Panc1 (cell line): ENCODE data around the gene PCDHGA1. TPM values are rescaled to one million over a fixed set of nuclear protein-coding genes. Genes with fewer than 3 reads are reported as not detected.
A peak's percentile ranks its signal among the peaks of the same experiment; 100 is the strongest.

Experiments
- ATAC-seq: fragments of 200-7000 bp; cut with Tn5 transposase; 2 replicates; pipeline ENCODE4 v1.9.1; 2020; ENCODE audit warnings: mild to moderate bottlenecking, moderate library complexity
- BruUV-seq: library from RNA; stranded (reverse); fragments of 400-500 nt; replicated peaks from 2 replicates; lab custom pipeline; 2021; lab: Mats Ljungman, UMichigan
- CTCF ChIA-PET: fragments of 300-600 bp; sonication (Branson Sonifier 250); formaldehyde crosslinking; loops from one replicate; lab custom pipeline; 2022; ENCODE audit warnings: antibody characterized with exemption; lab: Charles Lee
- POLR2A ChIA-PET: fragments of 300-600 bp; sonication (Branson Sonifier 250); formaldehyde crosslinking; loops from one replicate; lab custom pipeline; 2022; ENCODE audit warnings: antibody characterized with exemption; lab: Charles Lee
- DNase-seq: peaks from one replicate; pipeline ENCODE4 v3.0.0-alpha.2; 2010; ENCODE audit warnings: low read depth, low spot score
- H3K27ac ChIP-seq: 2 replicates; pipeline ENCODE4 v1.5.1; 2011; ENCODE audit warnings: mild to moderate bottlenecking, low read length, inconsistent platforms
- H3K27me3 ChIP-seq: fragments of 200-500 bp; sonication (Bioruptor generic); 2 replicates; pipeline ENCODE4 v1.6.0; 2014; ENCODE audit warnings: low read length, inconsistent platforms; ENCODE audit not compliant: control insufficient read depth, insufficient read depth
- H3K36me3 ChIP-seq: fragments of 200-500 bp; sonication (Bioruptor generic); 2 replicates; pipeline ENCODE4 v1.5.1; 2014; ENCODE audit warnings: inconsistent platforms, mild to moderate bottlenecking, low read length, moderate library complexity; ENCODE audit not compliant: control insufficient read depth, insufficient read depth
- H3K4me1 ChIP-seq: 2 replicates; pipeline ENCODE4 v1.5.1; 2011; ENCODE audit warnings: inconsistent platforms, mild to moderate bottlenecking, low read length, moderate library complexity; ENCODE audit not compliant: control insufficient read depth, insufficient read depth
- H3K4me3 ChIP-seq, 2 experiments: 2 replicates each; pipeline ENCODE4 v1.5.1; 2011 to 2012; ENCODE audit warnings: low read depth in 2 of 2, low read length in 2 of 2, mild to moderate bottlenecking in 2 of 2, inconsistent platforms in 1 of 2, moderate library complexity in 1 of 2
- H3K9me3 ChIP-seq: fragments of 200-500 bp; sonication (Bioruptor generic); 2 replicates; pipeline ENCODE4 v1.5.1; 2014; ENCODE audit warnings: low read depth, mild to moderate bottlenecking, inconsistent platforms, low read length, moderate library complexity; ENCODE audit not compliant: control insufficient read depth, insufficient read depth
- POLR2AphosphoS5 ChIP-seq: IDR thresholded peaks from 2 replicates; pipeline ENCODE4 v1.6.1; 2012; ENCODE audit warnings: mild to moderate bottlenecking, low read depth, low read length, moderate library complexity
- SIN3A ChIP-seq: IDR thresholded peaks from 2 replicates; pipeline ENCODE4 v1.6.1; 2012; ENCODE audit warnings: low read depth, mild to moderate bottlenecking, low read length, moderate library complexity, borderline replicate concordance; ENCODE audit not compliant: insufficient read depth
- TCF7L2 ChIP-seq: IDR thresholded peaks from 2 replicates; pipeline ENCODE4 v1.6.1; 2011; ENCODE audit warnings: mild to moderate bottlenecking, low read depth, low read length, inconsistent platforms
- in situ Hi-C: cut with HindIII; loops from 2 replicates; pipeline ENCODE4 v1.10.0; 2016; ENCODE audit warnings: low sequenced_read_pairs, low pct_unique_long_range_greater_than_20kb
- intact Hi-C: fragments of 100-400 bp; cut with micrococcal nuclease; formaldehyde crosslinking; loops from one replicate; pipeline ENCODE4 v1.10.0; 2022; ENCODE audit not compliant: unreplicated experiment
- total RNA-seq: library from RNA; stranded (reverse); gene quantifications from one replicate; pipeline ENCODE4 v1.2.1, GENCODE V29; 2021; ENCODE audit not compliant: unreplicated experiment
- TF ChIP-seq, protein P1 (sequence below): fragments of 450-650 bp; IDR thresholded peaks from 2 replicates; pipeline ENCODE4 v1.5.1; 2017; ENCODE audit warnings: mild to moderate bottlenecking
- TF ChIP-seq, protein P2 (sequence below), 2 experiments: IDR thresholded peaks; 2 replicates each; pipeline ENCODE4 v1.6.1; 2011 to 2012; ENCODE audit warnings: low read depth in 2 of 2, control low read depth in 1 of 2, low read length in 1 of 2, mild to moderate bottlenecking in 1 of 2, moderate library complexity in 1 of 2; ENCODE audit not compliant: insufficient read depth in 1 of 2

PCDHGA1 gene
- total RNA-seq, 1 experiment from 2014 or later: 0.92 TPM

DNA sequence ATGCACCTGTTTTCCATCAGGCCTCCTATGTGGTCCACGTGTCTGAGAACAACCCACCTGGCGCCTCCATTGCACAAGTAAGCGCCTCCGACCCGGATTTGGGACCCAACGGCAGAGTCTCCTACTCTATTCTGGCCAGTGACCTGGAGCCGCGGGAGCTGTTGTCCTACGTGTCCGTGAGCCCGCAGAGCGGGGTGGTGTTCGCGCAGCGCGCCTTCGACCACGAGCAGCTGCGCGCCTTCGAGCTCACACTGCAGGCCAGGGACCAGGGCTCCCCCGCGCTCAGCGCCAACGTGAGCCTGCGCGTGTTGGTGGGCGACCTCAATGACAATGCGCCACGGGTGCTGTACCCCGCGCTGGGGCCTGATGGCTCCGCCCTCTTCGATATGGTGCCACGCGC lies 21.3 kb downstream of the PCDHGA1 start:
- Histone ChIP-seq H3K4me1 (no peaks in the 10 kb centered on the region), H3K27ac (no peak overlapping the region), H3K27me3 (no peaks in the 10 kb centered on the region; the same call in 1 of the 2 replicates), H3K36me3 (no peaks in the 10 kb centered on the region), H3K4me3 (no peak overlapping the region), H3K9me3 (no peaks in the 10 kb centered on the region)
- in situ Hi-C loops: no loop called here
- ChIA-PET POLR2A (no interaction called here), CTCF (no interaction called here)
- no TSS peak for BruUV-seq
- no peak for DNase-seq
- TF ChIP-seq SIN3A: no peak
- TF ChIP-seq, protein P1, sequence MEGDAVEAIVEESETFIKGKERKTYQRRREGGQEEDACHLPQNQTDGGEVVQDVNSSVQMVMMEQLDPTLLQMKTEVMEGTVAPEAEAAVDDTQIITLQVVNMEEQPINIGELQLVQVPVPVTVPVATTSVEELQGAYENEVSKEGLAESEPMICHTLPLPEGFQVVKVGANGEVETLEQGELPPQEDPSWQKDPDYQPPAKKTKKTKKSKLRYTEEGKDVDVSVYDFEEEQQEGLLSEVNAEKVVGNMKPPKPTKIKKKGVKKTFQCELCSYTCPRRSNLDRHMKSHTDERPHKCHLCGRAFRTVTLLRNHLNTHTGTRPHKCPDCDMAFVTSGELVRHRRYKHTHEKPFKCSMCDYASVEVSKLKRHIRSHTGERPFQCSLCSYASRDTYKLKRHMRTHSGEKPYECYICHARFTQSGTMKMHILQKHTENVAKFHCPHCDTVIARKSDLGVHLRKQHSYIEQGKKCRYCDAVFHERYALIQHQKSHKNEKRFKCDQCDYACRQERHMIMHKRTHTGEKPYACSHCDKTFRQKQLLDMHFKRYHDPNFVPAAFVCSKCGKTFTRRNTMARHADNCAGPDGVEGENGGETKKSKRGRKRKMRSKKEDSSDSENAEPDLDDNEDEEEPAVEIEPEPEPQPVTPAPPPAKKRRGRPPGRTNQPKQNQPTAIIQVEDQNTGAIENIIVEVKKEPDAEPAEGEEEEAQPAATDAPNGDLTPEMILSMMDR: no peak
- TF ChIP-seq, protein P2, sequence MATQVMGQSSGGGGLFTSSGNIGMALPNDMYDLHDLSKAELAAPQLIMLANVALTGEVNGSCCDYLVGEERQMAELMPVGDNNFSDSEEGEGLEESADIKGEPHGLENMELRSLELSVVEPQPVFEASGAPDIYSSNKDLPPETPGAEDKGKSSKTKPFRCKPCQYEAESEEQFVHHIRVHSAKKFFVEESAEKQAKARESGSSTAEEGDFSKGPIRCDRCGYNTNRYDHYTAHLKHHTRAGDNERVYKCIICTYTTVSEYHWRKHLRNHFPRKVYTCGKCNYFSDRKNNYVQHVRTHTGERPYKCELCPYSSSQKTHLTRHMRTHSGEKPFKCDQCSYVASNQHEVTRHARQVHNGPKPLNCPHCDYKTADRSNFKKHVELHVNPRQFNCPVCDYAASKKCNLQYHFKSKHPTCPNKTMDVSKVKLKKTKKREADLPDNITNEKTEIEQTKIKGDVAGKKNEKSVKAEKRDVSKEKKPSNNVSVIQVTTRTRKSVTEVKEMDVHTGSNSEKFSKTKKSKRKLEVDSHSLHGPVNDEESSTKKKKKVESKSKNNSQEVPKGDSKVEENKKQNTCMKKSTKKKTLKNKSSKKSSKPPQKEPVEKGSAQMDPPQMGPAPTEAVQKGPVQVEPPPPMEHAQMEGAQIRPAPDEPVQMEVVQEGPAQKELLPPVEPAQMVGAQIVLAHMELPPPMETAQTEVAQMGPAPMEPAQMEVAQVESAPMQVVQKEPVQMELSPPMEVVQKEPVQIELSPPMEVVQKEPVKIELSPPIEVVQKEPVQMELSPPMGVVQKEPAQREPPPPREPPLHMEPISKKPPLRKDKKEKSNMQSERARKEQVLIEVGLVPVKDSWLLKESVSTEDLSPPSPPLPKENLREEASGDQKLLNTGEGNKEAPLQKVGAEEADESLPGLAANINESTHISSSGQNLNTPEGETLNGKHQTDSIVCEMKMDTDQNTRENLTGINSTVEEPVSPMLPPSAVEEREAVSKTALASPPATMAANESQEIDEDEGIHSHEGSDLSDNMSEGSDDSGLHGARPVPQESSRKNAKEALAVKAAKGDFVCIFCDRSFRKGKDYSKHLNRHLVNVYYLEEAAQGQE (IDR thresholded peaks at IDR 0.05; ENCODE audit: insufficient read depth in 1 of 2, low read depth in 2 of 2, low read length in 1 of 2): no peak
- TF ChIP-seq TCF7L2: no peak
- TF ChIP-seq POLR2AphosphoS5: no peak
- intact Hi-C loops: loop anchor here (10.0 kb wide), 1 partner anchor 173 kb away; no protein-coding TSS in a partner anchor
- no peak for ATAC-seq

DNA sequence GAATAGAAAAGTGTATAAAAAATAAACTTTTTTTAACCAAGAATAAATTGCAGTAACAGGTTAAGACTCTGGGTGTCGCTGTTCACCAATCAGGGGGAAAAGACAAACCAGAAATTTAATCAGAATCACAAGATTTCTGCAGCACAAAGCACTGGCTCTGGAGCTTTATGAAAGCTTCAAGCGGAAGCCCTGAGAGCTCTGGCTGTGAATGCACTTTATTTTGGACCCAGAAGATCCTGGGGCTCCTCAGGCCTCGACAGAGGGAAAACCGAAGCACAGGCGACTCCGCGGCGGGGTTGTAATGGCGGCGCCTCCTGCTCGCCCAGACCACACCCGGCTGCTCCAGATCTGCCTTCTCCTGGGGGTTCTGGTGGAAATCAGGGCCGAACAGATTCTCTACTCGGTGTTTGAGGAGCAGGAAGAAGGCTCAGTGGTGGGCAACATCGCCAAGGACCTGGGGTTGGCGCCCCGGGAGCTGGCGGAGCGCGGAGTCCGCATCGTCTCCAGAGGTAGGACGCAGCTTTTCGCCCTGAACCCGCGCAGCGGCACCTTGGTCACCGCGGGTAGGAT lies 24.7 kb downstream of the PCDHGA1 start, which contains the start of gene PCDHGA4:
Gene PCDHGA4 (plus strand): TSS at position 122 of the 570 bp plus-strand sequence. CDS start 87 bp downstream, at position 209.
- DNase-seq: no peak
- Histone ChIP-seq H3K9me3 (no peaks in the 10 kb centered on the region), H3K27me3 (no peaks in the 10 kb centered on the region; the same call in 1 of the 2 replicates), H3K36me3 (no peaks in the 10 kb centered on the region), H3K4me1 (no peaks in the 10 kb centered on the region), H3K4me3 (no peak within 1 kb of the TSS), H3K27ac (no peak within 1 kb of the TSS)
- in situ Hi-C loops: no loop called here
- no peak for TF ChIP-seq POLR2AphosphoS5
- TF ChIP-seq, protein P2 (IDR thresholded peaks at IDR 0.05; ENCODE audit: insufficient read depth in 1 of 2, low read depth in 2 of 2, low read length in 1 of 2): no peak
- TF ChIP-seq TCF7L2: no peak
- TF ChIP-seq, protein P1: peak; percentile 54
- TF ChIP-seq SIN3A: no peak
- BruUV-seq: no TSS peak
- intact Hi-C loops: loop anchor here (10.0 kb wide), 1 partner anchor 170 kb away; no protein-coding TSS in a partner anchor
- CTCF ChIA-PET: no interaction called here
- no peak for ATAC-seq
- POLR2A ChIA-PET: interaction anchor here (0.6 kb wide), 1 partner anchor 247 kb away, joined by 3 read pairs; no protein-coding TSS in a partner anchor
